Adipocyte (in vitro differentiated cells): Measurements from ENCODE around the gene SLC1A1.
"Not testable (repeated sequence)": the region's sequence is repeated elsewhere in the genome, so short reads cannot be mapped to it uniquely, and the experiment has no call there.

Experiments used
- DNase-seq: peaks from one replicate; pipeline ENCODE4 v3.0.0-alpha.2; 2015; ENCODE audit warnings: low read depth
- H3K27me3 ChIP-seq: replicated peaks from 2 replicates; pipeline ENCODE4 v1.7.0; 2013; ENCODE audit warnings: mild to moderate bottlenecking, low read length, moderate library complexity; ENCODE audit not compliant: control insufficient read depth, insufficient read depth
- H3K36me3 ChIP-seq: 2 replicates; pipeline ENCODE4 v1.7.0; 2013; ENCODE audit warnings: low read length, mild to moderate bottlenecking, moderate library complexity; ENCODE audit not compliant: control insufficient read depth, insufficient read depth, severe bottlenecking
- H3K4me1 ChIP-seq: 2 replicates; pipeline ENCODE4 v1.7.0; 2013; ENCODE audit warnings: mild to moderate bottlenecking, low read length, moderate library complexity; ENCODE audit not compliant: control insufficient read depth, insufficient read depth
- H3K4me3 ChIP-seq: 2 replicates; pipeline ENCODE4 v1.7.0; 2013; ENCODE audit warnings: mild to moderate bottlenecking, low read length, moderate library complexity
- H3K9ac ChIP-seq: 2 replicates; pipeline ENCODE4 v1.7.0; 2013; ENCODE audit warnings: mild to moderate bottlenecking, low read length, moderate library complexity
- H3K9me3 ChIP-seq: 2 replicates; pipeline ENCODE4 v1.7.0; 2013; ENCODE audit warnings: mild to moderate bottlenecking, low read length, moderate library complexity; ENCODE audit not compliant: control insufficient read depth

SLC1A1 gene

DNA sequence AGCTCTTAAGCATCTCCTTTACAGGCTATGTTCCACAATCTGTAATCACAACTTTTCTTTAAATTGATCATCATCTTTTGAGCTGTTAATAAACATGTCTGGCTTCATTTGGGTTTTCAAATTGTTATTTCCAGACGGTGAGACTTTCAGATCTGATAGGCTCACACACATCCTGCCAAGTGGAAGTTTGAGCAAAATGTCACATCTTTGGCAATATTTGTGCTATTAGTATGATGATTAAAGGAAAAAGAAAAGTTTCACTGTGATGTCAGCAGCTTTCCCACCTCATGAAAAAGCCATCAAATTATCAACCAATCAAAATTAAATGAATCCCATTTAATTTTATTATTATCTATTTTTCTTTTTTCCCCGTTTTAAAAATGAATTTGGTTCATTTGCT lies 29.8 kb downstream of the SLC1A1 start:
- Histone ChIP-seq H3K9me3 (no peaks in the 10 kb centered on the region), H3K27me3 (no peaks in the 10 kb centered on the region), H3K4me1 (peaks cover 5% of the 10 kb centered on the region), H3K4me3 (no peak overlapping the region), H3K9ac (no peak overlapping the region), H3K36me3 (peaks cover 5% of the 10 kb centered on the region)
- DNase-seq = no peak

DNA sequence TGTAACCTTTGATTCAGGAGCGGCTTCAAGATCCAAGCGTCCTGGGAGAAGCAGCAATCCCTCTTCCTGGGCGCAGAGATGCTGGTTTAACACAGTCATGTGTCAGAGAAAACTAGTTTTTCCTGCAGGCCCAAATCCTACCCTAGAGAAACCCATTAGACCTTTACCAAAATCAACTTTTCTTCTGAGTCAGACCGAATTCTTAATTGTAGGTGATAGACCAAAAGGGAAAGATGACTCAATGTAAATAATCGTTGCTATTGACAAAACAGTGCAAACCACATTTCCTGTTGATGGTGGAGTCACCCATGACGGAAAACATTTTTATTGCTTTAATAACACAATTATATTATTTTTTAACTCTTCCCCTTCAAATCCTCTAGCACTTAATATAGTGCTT lies 40.1 kb downstream of the SLC1A1 start:
- Histone ChIP-seq H3K9ac (no peak overlapping the region), H3K36me3 (peaks cover 4% of the 10 kb centered on the region), H3K4me1 (no peaks in the 10 kb centered on the region), H3K4me3 (no peak overlapping the region), H3K27me3 (no peaks in the 10 kb centered on the region), H3K9me3 (peaks cover 8% of the 10 kb centered on the region)
- no peak for DNase-seq

DNA sequence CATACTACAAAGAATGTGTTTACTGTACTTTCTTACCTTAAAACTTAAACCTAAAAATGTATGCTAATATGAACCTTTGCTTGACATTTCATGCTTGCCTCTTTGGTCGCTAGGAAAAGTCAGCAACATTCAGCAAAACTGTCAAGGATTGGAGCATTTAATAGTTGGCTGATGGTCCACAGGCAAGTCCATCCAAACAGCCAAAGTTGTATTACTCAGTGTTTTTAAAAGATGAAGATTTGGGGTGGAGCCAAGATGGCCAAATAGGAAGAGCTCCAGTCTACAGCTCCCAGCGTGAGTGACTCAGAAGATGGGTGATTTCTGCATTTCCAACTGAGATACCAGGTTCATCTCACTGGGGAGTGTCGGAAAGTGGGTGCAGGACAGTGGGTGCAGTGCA lies 40.6 kb downstream of the SLC1A1 start:
- H3K4me3 ChIP-seq, H3K9ac ChIP-seq, H3K4me1 ChIP-seq, DNase-seq, H3K27me3 ChIP-seq, H3K9me3 ChIP-seq, H3K36me3 ChIP-seq: not testable (repeated sequence)

DNA sequence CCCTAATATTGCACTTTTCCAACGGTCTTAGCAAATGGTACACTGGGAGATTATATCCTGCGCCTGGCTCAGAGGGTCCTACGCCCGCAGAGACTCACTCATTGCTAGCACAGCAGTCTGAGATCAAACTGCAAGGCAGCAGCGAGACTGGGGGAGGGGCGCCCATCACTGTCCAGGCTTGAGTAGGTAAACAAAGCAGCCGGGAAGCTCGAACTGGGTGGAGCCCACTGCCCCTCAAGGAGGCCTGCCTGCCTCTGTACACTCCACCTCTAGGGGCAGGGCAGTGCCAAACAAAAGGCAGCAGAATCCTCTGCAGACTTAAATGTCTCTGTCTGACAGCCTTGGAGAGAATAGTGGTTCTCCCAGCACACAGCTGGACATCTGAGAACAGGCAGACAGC lies 41.1 kb downstream of the SLC1A1 start:
- not testable (repeated sequence) for DNase-seq, H3K27me3 ChIP-seq, H3K4me3 ChIP-seq, H3K4me1 ChIP-seq, H3K9me3 ChIP-seq, H3K36me3 ChIP-seq, H3K9ac ChIP-seq

DNA sequence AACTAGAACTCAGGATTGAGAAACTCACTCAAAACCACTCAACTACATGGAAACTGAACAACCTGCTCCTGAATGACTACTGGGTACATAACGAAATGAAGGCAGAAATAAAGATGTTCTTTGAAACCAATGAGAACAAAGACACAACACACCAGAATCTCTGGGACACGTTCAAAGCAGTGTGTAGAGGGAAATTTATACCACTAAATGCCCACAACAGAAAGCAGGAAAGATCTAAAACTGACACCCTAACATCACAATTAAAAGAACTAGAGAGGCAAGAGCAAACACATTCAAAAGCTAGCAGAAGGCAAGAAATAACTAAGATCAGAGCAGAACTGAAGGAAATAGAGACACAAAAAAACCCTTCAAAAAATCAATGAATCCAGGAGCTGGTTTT lies 43.6 kb downstream of the SLC1A1 start:
- H3K4me3 ChIP-seq, DNase-seq, H3K27me3 ChIP-seq, H3K4me1 ChIP-seq, H3K36me3 ChIP-seq, H3K9ac ChIP-seq, H3K9me3 ChIP-seq: not testable (repeated sequence)

DNA sequence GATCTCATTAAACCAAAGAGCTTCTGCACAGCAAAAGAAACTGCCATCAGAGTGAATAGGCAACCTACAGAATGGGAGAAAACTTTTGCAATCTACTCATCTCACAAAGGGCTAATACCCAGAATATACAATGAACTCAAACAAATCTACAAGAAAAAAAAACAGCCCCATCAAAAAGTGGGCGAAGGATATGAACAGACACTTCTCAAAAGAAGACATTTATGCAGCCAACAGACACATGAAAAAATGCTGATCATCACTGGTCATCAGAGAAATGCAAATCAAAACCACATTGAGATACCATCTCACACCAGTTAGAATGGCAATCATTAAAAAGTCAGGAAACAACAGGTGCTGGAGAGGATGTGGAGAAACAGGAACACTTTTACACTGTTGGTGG lies 45.9 kb downstream of the SLC1A1 start:
- H3K9me3 ChIP-seq, H3K4me3 ChIP-seq, DNase-seq, H3K9ac ChIP-seq, H3K4me1 ChIP-seq, H3K27me3 ChIP-seq, H3K36me3 ChIP-seq: not testable (repeated sequence)

DNA sequence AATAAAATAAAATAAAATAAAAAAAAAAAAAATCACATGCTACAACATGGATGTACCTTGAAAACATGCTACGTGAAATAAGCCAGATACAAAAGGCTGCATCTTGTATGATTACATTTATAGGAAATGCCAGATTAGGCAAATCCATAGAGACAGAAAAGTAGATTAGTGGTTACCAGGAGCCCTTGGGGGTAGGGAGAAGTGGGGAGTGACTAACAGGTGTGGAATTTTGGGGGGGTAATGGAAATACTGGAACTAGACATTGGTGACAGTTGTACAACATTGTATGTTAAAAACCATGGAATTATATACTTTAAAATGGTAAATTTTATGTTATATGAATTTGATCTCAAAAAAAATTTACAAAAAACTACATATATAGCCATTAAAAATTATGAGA lies 47.3 kb downstream of the SLC1A1 start:
- H3K27me3 ChIP-seq = no peaks in the 10 kb centered on the region
- no peaks in the 10 kb centered on the region for H3K4me1 ChIP-seq
- no peak overlapping the region for H3K9ac ChIP-seq
- no peaks in the 10 kb centered on the region for H3K9me3 ChIP-seq
- no peak overlapping the region for H3K4me3 ChIP-seq
- no peak for DNase-seq
- no peaks in the 10 kb centered on the region for H3K36me3 ChIP-seq

DNA sequence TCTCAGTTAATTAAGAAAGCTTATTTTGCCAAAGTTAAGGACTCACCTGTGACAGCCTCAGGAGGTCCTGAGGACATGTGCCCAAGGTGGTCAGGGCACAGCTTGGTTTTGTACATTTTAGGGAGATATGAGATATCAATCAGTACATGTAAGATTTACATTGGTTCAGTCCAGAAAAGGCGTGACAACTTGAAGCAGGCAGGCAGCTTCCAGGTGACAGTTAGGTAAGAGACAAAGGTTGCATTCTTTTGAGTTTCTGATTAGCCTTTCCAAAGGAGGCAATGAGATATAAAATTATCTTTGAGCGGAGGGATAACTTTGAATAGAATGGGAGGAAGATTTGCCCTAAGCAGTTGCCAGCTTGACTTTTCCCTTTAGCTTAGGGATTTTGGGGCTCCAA lies 47.8 kb downstream of the SLC1A1 start:
- H3K9me3 ChIP-seq = no peaks in the 10 kb centered on the region
- H3K4me3 ChIP-seq = no peak overlapping the region
- no peaks in the 10 kb centered on the region for H3K27me3 ChIP-seq
- no peaks in the 10 kb centered on the region for H3K4me1 ChIP-seq
- DNase-seq = no peak
- H3K9ac ChIP-seq = no peak overlapping the region
- H3K36me3 ChIP-seq = no peaks in the 10 kb centered on the region

DNA sequence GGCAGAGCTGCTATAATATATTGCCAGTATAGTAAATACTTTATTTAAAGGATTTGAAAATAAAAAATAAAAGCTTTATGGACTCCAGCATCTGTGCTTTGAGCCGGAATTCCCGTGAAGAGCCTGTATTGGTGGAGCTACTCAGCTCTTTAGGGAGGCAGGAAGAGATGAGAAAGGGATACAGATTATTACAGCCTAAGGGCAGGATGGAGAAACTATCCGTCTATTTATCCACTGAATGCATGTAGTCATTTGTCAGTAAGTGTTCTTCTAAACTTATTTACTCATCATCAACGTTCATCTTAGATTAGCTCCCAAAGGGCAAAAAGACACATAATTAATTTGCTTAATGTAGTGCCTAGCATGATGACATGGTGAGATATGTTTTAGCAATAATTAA lies 48.4 kb downstream of the SLC1A1 start:
- Histone ChIP-seq H3K4me1 (no peaks in the 10 kb centered on the region), H3K36me3 (no peaks in the 10 kb centered on the region), H3K9me3 (no peaks in the 10 kb centered on the region), H3K4me3 (no peak overlapping the region), H3K9ac (no peak overlapping the region), H3K27me3 (no peaks in the 10 kb centered on the region)
- no peak for DNase-seq

DNA sequence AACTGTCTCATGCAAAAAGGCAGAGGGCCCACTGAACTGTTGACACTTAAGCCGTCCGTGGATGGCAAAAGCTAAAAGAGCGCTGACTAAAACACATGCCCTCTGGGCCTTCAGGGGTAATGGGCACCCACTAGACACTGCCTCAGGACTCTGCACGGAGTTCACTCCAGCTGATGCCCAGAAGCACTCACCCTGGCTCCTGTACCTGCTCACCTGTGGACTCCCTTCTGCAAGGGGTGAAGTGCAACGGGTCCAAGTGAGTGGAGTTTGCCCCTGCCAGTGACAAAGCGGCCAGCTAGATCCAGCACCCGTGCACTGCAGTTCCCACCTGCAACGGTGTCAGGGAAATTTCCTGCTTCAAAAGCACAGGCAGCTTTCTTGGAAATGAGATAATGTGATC lies 50.2 kb downstream of the SLC1A1 start:
- Histone ChIP-seq H3K9me3 (no peaks in the 10 kb centered on the region), H3K36me3 (peaks cover 8% of the 10 kb centered on the region), H3K9ac (no peak overlapping the region), H3K27me3 (no peaks in the 10 kb centered on the region), H3K4me3 (no peak overlapping the region), H3K4me1 (no peaks in the 10 kb centered on the region)
- no peak for DNase-seq

DNA sequence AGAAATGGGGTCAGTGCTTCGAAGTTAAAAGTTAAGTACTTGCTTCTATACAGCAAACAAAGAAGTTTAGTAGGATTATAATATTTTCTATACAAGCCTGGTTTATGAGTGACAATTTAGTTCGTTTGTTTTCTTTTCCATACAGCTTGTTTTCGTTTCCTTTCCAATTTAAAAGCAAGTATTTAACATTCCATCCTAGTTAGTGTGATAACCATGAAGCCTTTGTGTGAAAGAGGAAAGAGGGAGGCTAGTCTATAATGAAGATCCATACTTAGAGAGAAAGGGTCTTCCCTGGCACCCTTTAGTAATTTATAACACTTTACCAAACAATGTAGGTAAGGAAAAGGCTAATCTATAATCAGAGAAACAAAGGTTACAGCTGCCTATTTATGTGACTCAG lies 51.0 kb downstream of the SLC1A1 start:
- Histone ChIP-seq H3K36me3 (peaks cover 8% of the 10 kb centered on the region), H3K4me3 (no peak overlapping the region), H3K27me3 (no peaks in the 10 kb centered on the region), H3K9me3 (no peaks in the 10 kb centered on the region), H3K9ac (no peak overlapping the region), H3K4me1 (peaks cover 3% of the 10 kb centered on the region)
- DNase-seq = peak; percentile 40

DNA sequence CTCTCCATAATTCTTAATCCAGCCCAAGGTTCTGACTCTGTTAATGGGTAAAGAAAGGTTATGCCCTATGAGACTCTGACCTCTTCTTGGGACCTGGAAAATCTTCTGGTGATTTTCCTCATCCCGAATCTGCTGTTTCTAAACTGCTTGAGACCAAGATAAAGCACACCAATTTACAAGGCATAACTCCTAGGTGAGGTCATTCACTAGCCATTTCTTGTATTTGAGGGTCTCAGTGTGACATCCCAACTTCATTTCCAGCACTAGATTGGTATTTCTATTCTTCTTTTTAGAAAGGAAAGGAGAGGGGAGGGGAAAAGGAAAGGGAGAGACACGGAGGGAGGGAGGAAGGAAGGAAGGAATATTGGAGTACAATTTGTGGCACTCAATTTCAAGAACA lies 51.6 kb downstream of the SLC1A1 start:
- DNase-seq = no peak
- Histone ChIP-seq H3K36me3 (peaks cover 8% of the 10 kb centered on the region), H3K9ac (no peak overlapping the region), H3K4me1 (peaks cover 9% of the 10 kb centered on the region), H3K27me3 (no peaks in the 10 kb centered on the region), H3K9me3 (no peaks in the 10 kb centered on the region), H3K4me3 (no peak overlapping the region)
